ENCODE measurements around the gene MATN1. TPM values are rescaled to one million over a fixed set of nuclear protein-coding genes. Genes with fewer than 3 reads are reported as not detected.
"Not testable (repeated sequence)": the region's sequence is repeated elsewhere in the genome, so short reads cannot be mapped to it uniquely, and the experiment has no call there.

Gene MATN1
- total and polyA plus RNA-seq, 4 donors, result 0.50 to 1.4 (median 0.88) TPM

- no peak overlapping the region for H3K27ac ChIP-seq (ENCODE audit: low read depth, low read length)
- no peaks in the 10 kb centered on the region for H3K9me3 ChIP-seq (ENCODE audit: control insufficient read depth, insufficient read depth, low read length)
- 82% methylated on average over 1 of the region's 3 CpGs for WGBS (ENCODE audit: insufficient coverage)
- H3K4me3 ChIP-seq (ENCODE audit: low read depth, low read length), result no peak overlapping the region
- no peak for DNase-seq (ENCODE audit: low read depth in 4 of 6, low spot score in 6 of 6)
- peaks cover 25% of the 10 kb centered on the region for H3K4me1 ChIP-seq (ENCODE audit: control insufficient read depth, insufficient read depth, low read length)
- H3K36me3 ChIP-seq (ENCODE audit: control insufficient read depth, insufficient read depth, low read length), result no peaks in the 10 kb centered on the region
- no peaks in the 10 kb centered on the region for H3K27me3 ChIP-seq (ENCODE audit: control insufficient read depth, insufficient read depth, low read length)
These were observed 30.0 kb downstream of the MATN1 start for GRCh38 chr1:30693366-30693765.

GRCh38 chr1:30692948-30693301 lies 30.5 kb downstream of the MATN1 start:
- DNase-seq (ENCODE audit: low read depth in 4 of 6, low spot score in 6 of 6), result no peak
- Histone ChIP-seq H3K4me3 (ENCODE audit: low read depth, low read length) (no peak overlapping the region), H3K4me1 (ENCODE audit: control insufficient read depth, insufficient read depth, low read length) (peaks cover 20% of the 10 kb centered on the region), H3K27me3 (ENCODE audit: control insufficient read depth, insufficient read depth, low read length) (no peaks in the 10 kb centered on the region), H3K9me3 (ENCODE audit: control insufficient read depth, insufficient read depth, low read length) (no peaks in the 10 kb centered on the region), H3K27ac (ENCODE audit: low read depth, low read length) (no peak overlapping the region), H3K36me3 (ENCODE audit: control insufficient read depth, insufficient read depth, low read length) (no peaks in the 10 kb centered on the region)
- 92% methylated on average over 6 of the region's 7 CpGs for WGBS (ENCODE audit: insufficient coverage)

GRCh38 chr1:30692201-30692947 lies 31.0 kb downstream of the MATN1 start:
- Histone ChIP-seq H3K27me3 (ENCODE audit: control insufficient read depth, insufficient read depth, low read length) (no peaks in the 10 kb centered on the region), H3K4me3 (ENCODE audit: low read depth, low read length) (no peak overlapping the region), H3K4me1 (ENCODE audit: control insufficient read depth, insufficient read depth, low read length) (peaks cover 16% of the 10 kb centered on the region), H3K27ac (ENCODE audit: low read depth, low read length) (no peak overlapping the region), H3K9me3 (ENCODE audit: control insufficient read depth, insufficient read depth, low read length) (no peaks in the 10 kb centered on the region), H3K36me3 (ENCODE audit: control insufficient read depth, insufficient read depth, low read length) (no peaks in the 10 kb centered on the region)
- WGBS (ENCODE audit: insufficient coverage), result 74% methylated on average over 7 of the region's 7 CpGs
- DNase-seq (ENCODE audit: low read depth in 4 of 6, low spot score in 6 of 6), result no peak

DNA sequence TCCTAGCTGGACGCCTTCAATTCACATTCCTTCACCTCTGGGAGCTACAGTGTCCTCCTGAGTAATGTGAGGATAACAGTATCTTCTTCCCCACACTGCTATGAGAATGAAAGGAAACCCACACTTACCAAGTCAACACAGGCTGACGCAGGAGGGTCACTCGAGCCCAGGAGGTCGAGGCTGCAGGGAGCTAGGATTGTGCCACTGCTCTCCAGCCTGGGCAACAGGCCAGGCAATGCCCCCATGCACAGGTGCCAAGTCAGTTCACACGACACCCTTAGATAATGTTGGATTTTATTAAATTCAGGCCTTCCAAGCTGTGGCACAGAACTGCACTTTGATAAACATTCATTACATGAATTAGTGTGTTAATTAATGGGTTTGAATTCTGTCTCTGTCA lies 31.9 kb downstream of the MATN1 start:
- Histone ChIP-seq H3K4me1 (ENCODE audit: control insufficient read depth, insufficient read depth, low read length) (peaks cover 15% of the 10 kb centered on the region), H3K27ac (ENCODE audit: low read depth, low read length) (no peak overlapping the region), H3K36me3 (ENCODE audit: control insufficient read depth, insufficient read depth, low read length) (no peaks in the 10 kb centered on the region), H3K4me3 (ENCODE audit: low read depth, low read length) (no peak overlapping the region), H3K9me3 (ENCODE audit: control insufficient read depth, insufficient read depth, low read length) (no peaks in the 10 kb centered on the region), H3K27me3 (ENCODE audit: control insufficient read depth, insufficient read depth, low read length) (no peaks in the 10 kb centered on the region)
- DNase-seq (ENCODE audit: low read depth in 4 of 6, low spot score in 6 of 6), result no peak
- WGBS (ENCODE audit: insufficient coverage), result 57% methylated on average over 4 of the region's 5 CpGs

DNA sequence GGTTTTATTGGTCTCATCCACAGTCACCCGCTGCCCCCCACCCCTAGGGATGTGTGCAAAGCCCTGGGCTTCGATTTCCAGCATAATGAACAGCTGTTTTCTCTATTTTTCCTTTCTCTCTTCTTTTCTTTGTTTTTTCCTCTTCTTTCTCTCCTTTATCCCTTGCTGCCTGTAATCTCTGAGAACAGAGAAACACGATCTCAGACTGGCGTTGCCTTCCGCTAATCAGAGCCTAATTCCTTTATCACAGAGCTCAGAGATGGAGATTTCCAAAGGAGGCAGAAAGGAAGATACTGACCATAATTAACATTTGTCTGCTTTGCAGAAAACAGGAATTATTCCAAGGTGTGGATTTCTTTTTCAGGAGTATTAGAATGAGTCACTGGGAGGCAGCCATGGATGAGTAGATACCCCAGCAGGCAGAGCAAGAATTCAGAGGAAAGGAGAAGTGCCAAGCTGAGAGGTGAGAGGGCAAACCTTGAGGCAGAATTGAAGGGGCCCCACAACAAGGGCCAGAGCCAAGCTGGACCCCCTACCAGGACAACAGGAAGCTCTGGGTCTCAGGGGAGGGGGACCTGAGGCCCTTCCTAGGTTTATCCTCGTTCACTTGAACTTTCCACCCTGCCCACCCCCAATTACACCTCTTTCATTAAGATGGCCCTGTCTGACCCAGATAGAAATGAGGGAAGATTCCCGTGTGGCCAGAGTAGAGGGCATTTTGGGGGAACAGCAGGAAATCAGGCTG lies 33.3 kb downstream of the MATN1 start:
- 40% methylated on average over 3 of the region's 7 CpGs for WGBS (ENCODE audit: insufficient coverage)
- Histone ChIP-seq H3K4me1 (ENCODE audit: control insufficient read depth, insufficient read depth, low read length) (peaks cover 22% of the 10 kb centered on the region), H3K27me3 (ENCODE audit: control insufficient read depth, insufficient read depth, low read length) (peaks cover 9% of the 10 kb centered on the region), H3K36me3 (ENCODE audit: control insufficient read depth, insufficient read depth, low read length) (no peaks in the 10 kb centered on the region), H3K9me3 (ENCODE audit: control insufficient read depth, insufficient read depth, low read length) (no peaks in the 10 kb centered on the region), H3K4me3 (ENCODE audit: low read depth, low read length) (no peak overlapping the region), H3K27ac (ENCODE audit: low read depth, low read length) (no peak overlapping the region)
- DNase-seq (ENCODE audit: low read depth in 4 of 6, low spot score in 6 of 6), result peak in 1 of 6 donors; percentile 55

- 85% methylated on average over 11 of the region's 11 CpGs for WGBS (ENCODE audit: insufficient coverage)
- H3K4me3 ChIP-seq (ENCODE audit: low read depth, low read length), result no peak overlapping the region
- peaks cover 29% of the 10 kb centered on the region for H3K4me1 ChIP-seq (ENCODE audit: control insufficient read depth, insufficient read depth, low read length)
- DNase-seq (ENCODE audit: low read depth in 4 of 6, low spot score in 6 of 6), result no peak
- peaks cover 18% of the 10 kb centered on the region for H3K27me3 ChIP-seq (ENCODE audit: control insufficient read depth, insufficient read depth, low read length)
- no peak overlapping the region for H3K27ac ChIP-seq (ENCODE audit: low read depth, low read length)
- no peaks in the 10 kb centered on the region for H3K9me3 ChIP-seq (ENCODE audit: control insufficient read depth, insufficient read depth, low read length)
- H3K36me3 ChIP-seq (ENCODE audit: control insufficient read depth, insufficient read depth, low read length), result no peaks in the 10 kb centered on the region
These were observed 34.2 kb downstream of the MATN1 start for GRCh38 chr1:30688920-30689794.

GRCh38 chr1:30688516-30688915 lies 34.9 kb downstream of the MATN1 start:
- not testable (repeated sequence) for H3K27ac ChIP-seq (ENCODE audit: low read depth, low read length); DNase-seq (ENCODE audit: low read depth in 4 of 6, low spot score in 6 of 6); H3K4me3 ChIP-seq (ENCODE audit: low read depth, low read length); H3K36me3 ChIP-seq (ENCODE audit: control insufficient read depth, insufficient read depth, low read length); H3K9me3 ChIP-seq (ENCODE audit: control insufficient read depth, insufficient read depth, low read length)
- peaks cover 22% of the 10 kb centered on the region for H3K27me3 ChIP-seq (ENCODE audit: control insufficient read depth, insufficient read depth, low read length)
- peaks cover 29% of the 10 kb centered on the region for H3K4me1 ChIP-seq (ENCODE audit: control insufficient read depth, insufficient read depth, low read length)
- 76% methylated on average over 6 of the region's 9 CpGs for WGBS (ENCODE audit: insufficient coverage)

DNA sequence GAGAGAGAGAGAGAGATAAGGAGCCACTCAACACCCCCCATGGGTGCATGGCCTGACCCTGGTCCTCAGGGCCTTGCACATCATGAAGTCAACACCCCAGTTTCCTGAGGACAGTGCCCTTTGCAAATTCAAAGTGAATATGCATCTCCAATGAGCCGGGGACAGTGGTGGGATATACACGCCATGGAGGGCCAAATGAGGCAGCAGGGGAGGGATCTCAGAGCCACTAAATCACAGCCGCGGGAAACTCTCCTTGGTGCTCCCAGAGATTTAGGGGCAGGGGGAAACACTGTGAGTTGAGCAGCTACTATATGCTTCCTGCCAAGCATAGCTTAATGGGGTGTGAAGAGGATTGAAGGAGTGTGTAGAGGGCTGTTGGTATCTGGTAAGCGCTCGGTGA lies 35.5 kb downstream of the MATN1 start:
- H3K9me3 ChIP-seq (ENCODE audit: control insufficient read depth, insufficient read depth, low read length), result no peaks in the 10 kb centered on the region
- 93% methylated on average over 4 of the region's 6 CpGs for WGBS (ENCODE audit: insufficient coverage)
- DNase-seq (ENCODE audit: low read depth in 4 of 6, low spot score in 6 of 6), result no peak
- no peak overlapping the region for H3K4me3 ChIP-seq (ENCODE audit: low read depth, low read length)
- peaks cover 29% of the 10 kb centered on the region for H3K4me1 ChIP-seq (ENCODE audit: control insufficient read depth, insufficient read depth, low read length)
- no peaks in the 10 kb centered on the region for H3K36me3 ChIP-seq (ENCODE audit: control insufficient read depth, insufficient read depth, low read length)
- H3K27me3 ChIP-seq (ENCODE audit: control insufficient read depth, insufficient read depth, low read length), result peaks cover 24% of the 10 kb centered on the region
- no peak overlapping the region for H3K27ac ChIP-seq (ENCODE audit: low read depth, low read length)

- Histone ChIP-seq H3K36me3 (ENCODE audit: control insufficient read depth, insufficient read depth, low read length) (no peaks in the 10 kb centered on the region), H3K4me1 (ENCODE audit: control insufficient read depth, insufficient read depth, low read length) (peaks cover 31% of the 10 kb centered on the region), H3K27me3 (ENCODE audit: control insufficient read depth, insufficient read depth, low read length) (peaks cover 32% of the 10 kb centered on the region), H3K27ac (ENCODE audit: low read depth, low read length) (no peak overlapping the region), H3K9me3 (ENCODE audit: control insufficient read depth, insufficient read depth, low read length) (no peaks in the 10 kb centered on the region), H3K4me3 (ENCODE audit: low read depth, low read length) (no peak overlapping the region)
- WGBS (ENCODE audit: insufficient coverage), result 80% methylated on average over 1 of the region's 10 CpGs
- no peak for DNase-seq (ENCODE audit: low read depth in 4 of 6, low spot score in 6 of 6)
These were observed 37.0 kb downstream of the MATN1 start for GRCh38 chr1:30686236-30686935.
